ENCODE measurements around the gene FOXK2. TPM values are rescaled to one million over a fixed set of nuclear protein-coding genes. Genes with fewer than 3 reads are reported as not detected.

FOXK2 gene
- total RNA-seq, 1 experiment from 2014 or later: 96.2 TPM

DNA sequence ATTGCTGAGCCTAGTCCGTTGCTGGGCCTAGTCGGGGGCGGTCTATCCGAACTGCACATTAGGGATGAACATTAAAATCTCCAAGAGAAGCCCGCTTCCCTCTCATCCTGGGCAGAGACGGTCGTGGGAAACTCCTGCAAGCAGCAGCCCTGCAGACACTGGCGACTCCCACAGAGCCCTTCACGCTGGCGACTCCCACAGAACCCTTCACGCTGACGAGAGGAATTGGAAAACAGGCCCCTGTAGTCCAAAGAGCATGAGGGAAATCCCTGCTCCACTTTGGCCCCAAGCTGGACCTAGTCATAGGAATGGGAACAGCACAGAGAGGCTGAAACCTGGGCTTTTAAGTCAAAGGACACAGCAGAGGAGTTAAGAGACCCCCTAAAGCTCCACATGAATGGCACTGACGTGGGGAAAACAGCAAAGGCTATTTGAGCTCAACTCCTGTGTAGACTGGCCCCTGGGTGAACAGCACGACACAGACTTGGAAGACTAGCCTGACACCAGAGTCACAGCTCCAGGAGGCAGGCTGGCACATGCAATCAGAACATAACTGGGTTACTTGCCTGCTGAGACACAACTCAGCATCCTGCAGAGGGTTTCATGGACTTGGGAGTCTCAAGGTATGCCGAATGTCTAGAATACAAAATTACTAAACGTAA lies 86.5 kb downstream of the FOXK2 start:
- CTCF ChIA-PET: no interaction called here
- Mint-ChIP-seq H3K27me3 (ENCODE audit: unreplicated experiment) (no peaks in the 10 kb centered on the region), H3K36me3 (ENCODE audit: insufficient read depth, unreplicated experiment) (peaks cover 91% of the 10 kb centered on the region), H3K4me1 (ENCODE audit: low read depth, unreplicated experiment) (no peaks in the 10 kb centered on the region), H3K27ac (ENCODE audit: unreplicated experiment) (no peak overlapping the region), H3K4me3 (ENCODE audit: low read depth, unreplicated experiment) (no peak overlapping the region), H3K9me3 (ENCODE audit: low read depth, unreplicated experiment) (no peaks in the 10 kb centered on the region)
- intact Hi-C loops (cut with micrococcal nuclease; ENCODE audit: unreplicated experiment): no loop called here
- BruUV-seq (replicated peaks): no TSS peak
- no peak for TF ChIP-seq CTCF (IDR thresholded peaks at IDR 0.05; ENCODE audit: unreplicated experiment)
- DNase-seq: no peak

DNA sequence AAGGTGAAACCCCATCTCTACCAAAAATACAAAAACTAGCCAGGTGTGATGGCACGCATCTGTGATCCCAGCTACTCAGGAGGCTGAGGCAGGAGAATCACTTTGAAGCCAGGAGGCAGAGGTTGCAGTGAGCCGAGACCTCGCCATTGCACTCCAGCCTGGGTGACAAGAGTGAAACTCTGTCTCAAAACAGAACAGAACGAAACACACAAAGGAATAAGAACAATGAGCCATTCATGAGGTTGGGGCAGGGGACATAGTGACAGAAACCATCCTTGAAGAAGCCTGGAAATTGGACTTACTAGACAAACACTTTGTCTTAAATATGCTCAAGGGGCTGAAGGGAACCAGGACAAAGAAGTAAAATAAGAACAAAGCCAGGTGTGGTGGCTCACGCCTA lies 89.3 kb downstream of the FOXK2 start:
- DNase-seq: no peak
- no TSS peak for BruUV-seq (replicated peaks)
- no peak for TF ChIP-seq CTCF (IDR thresholded peaks at IDR 0.05; ENCODE audit: unreplicated experiment)
- intact Hi-C loops (cut with micrococcal nuclease; ENCODE audit: unreplicated experiment): no loop called here
- H3K4me3 Mint-ChIP-seq (ENCODE audit: low read depth, unreplicated experiment): no peak overlapping the region
- peaks cover 6% of the 10 kb centered on the region for H3K4me1 Mint-ChIP-seq (ENCODE audit: low read depth, unreplicated experiment)
- H3K36me3 Mint-ChIP-seq (ENCODE audit: insufficient read depth, unreplicated experiment): peaks cover 90% of the 10 kb centered on the region
- H3K9me3 Mint-ChIP-seq (ENCODE audit: low read depth, unreplicated experiment): no peaks in the 10 kb centered on the region
- H3K27ac Mint-ChIP-seq (ENCODE audit: unreplicated experiment): no peak overlapping the region
- H3K27me3 Mint-ChIP-seq (ENCODE audit: unreplicated experiment): no peaks in the 10 kb centered on the region
- CTCF ChIA-PET: interaction anchor here (0.7 kb wide), 1 partner anchor 124 kb away, joined by 3 read pairs; no protein-coding TSS in a partner anchor

DNA sequence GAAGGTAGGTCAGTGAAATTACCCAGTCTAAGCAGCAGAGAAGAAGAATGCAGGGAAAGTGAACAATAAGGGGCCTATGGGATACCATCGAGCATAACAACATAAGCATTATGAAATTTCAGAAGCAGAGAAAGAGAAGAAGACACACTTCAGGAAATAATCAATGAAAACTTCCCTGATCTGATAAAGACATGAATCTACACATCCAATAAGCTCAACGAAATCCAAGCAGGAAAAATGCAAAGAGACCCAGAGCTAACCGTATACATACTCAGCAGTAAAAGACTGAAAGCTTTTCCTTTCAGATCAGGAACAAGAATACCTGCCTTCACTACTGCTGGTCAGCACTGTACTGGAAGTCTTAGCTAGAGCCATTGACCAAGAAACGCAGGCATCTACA lies 90.1 kb downstream of the FOXK2 start:
- CTCF ChIA-PET: interaction anchor here (0.5 to 0.7 kb wide), 2 partner anchors 27 to 161 kb away, joined by 3 read pairs; no protein-coding TSS in a partner anchor
- no peaks in the 10 kb centered on the region for H3K27me3 Mint-ChIP-seq (ENCODE audit: unreplicated experiment)
- H3K9me3 Mint-ChIP-seq (ENCODE audit: low read depth, unreplicated experiment): no peaks in the 10 kb centered on the region
- BruUV-seq (replicated peaks): TSS peak; percentile 12
- TF ChIP-seq CTCF (IDR thresholded peaks at IDR 0.05; ENCODE audit: unreplicated experiment): no peak
- H3K36me3 Mint-ChIP-seq (ENCODE audit: insufficient read depth, unreplicated experiment): peaks cover 90% of the 10 kb centered on the region
- peaks cover 6% of the 10 kb centered on the region for H3K4me1 Mint-ChIP-seq (ENCODE audit: low read depth, unreplicated experiment)
- no peak for DNase-seq
- H3K4me3 Mint-ChIP-seq (ENCODE audit: low read depth, unreplicated experiment): no peak overlapping the region
- H3K27ac Mint-ChIP-seq (ENCODE audit: unreplicated experiment): no peak overlapping the region
- intact Hi-C loops (cut with micrococcal nuclease; ENCODE audit: unreplicated experiment): no loop called here

GRCh38 chr17:82611140-82612058 lies 91.9 kb downstream of the FOXK2 start:
- intact Hi-C loops (cut with micrococcal nuclease; ENCODE audit: unreplicated experiment): no loop called here
- peaks cover 6% of the 10 kb centered on the region for H3K4me1 Mint-ChIP-seq (ENCODE audit: low read depth, unreplicated experiment)
- H3K36me3 Mint-ChIP-seq (ENCODE audit: insufficient read depth, unreplicated experiment): peaks cover 88% of the 10 kb centered on the region
- no peak for DNase-seq
- TF ChIP-seq CTCF (IDR thresholded peaks at IDR 0.05; ENCODE audit: unreplicated experiment): no peak
- no peaks in the 10 kb centered on the region for H3K27me3 Mint-ChIP-seq (ENCODE audit: unreplicated experiment)
- no peaks in the 10 kb centered on the region for H3K9me3 Mint-ChIP-seq (ENCODE audit: low read depth, unreplicated experiment)
- H3K4me3 Mint-ChIP-seq (ENCODE audit: low read depth, unreplicated experiment): no peak overlapping the region
- no peak overlapping the region for H3K27ac Mint-ChIP-seq (ENCODE audit: unreplicated experiment)
- BruUV-seq (replicated peaks): no TSS peak
- CTCF ChIA-PET: no interaction called here
